Tibial nerve (tissue), 4 donors: ENCODE results near the gene MAGT1. TPM values are rescaled to one million over a fixed set of nuclear protein-coding genes. Genes with fewer than 3 reads are reported as not detected.

Source experiments
- DNase-seq, 2 donors: peaks; one replicate each; pipeline ENCODE4 v3.0.0-alpha.2; 2019; ENCODE audit warnings: low spot score in 2 of 2
- H3K27ac ChIP-seq, 4 donors: fragments of 200-600 bp; sonication (generic) in 3 of 4; one replicate each; pipeline ENCODE4 v1.5.1; 2017 to 2019; ENCODE audit warnings: mild to moderate bottlenecking in 1 of 4
- H3K27me3 ChIP-seq, 2 donors: fragments of 200-600 bp; sonication (generic) in 1 of 2; one replicate each; pipeline versions ENCODE4 v1.5.1 to v1.6.0; 2017 to 2019
- H3K36me3 ChIP-seq, 3 donors: fragments of 200-600 bp; sonication (generic); one replicate each; pipeline ENCODE4 v1.5.1; 2018 to 2019
- H3K4me1 ChIP-seq, 4 donors: fragments of 200-600 bp; sonication (generic) in 3 of 4; one replicate each; pipeline ENCODE4 v1.5.1; 2017 to 2019
- H3K4me3 ChIP-seq, 4 donors: fragments of 200-600 bp; sonication (generic) in 3 of 4; one replicate each; pipeline ENCODE4 v1.5.1; 2017 to 2019; ENCODE audit warnings: mild to moderate bottlenecking in 1 of 4, moderate library complexity in 1 of 4
- H3K9me3 ChIP-seq, 4 donors: fragments of 200-600 bp; sonication (generic) in 3 of 4; one replicate each; pipeline ENCODE4 v1.5.1; 2017 to 2019
- CTCF ChIP-seq, 5 experiments: fragments of 200-600 bp in 3 of 5; fragments of 450-650 bp in 2 of 5; sonication (generic) in 3 of 5; IDR thresholded peaks; one replicate each; pipeline ENCODE4 v1.5.1; 2016 to 2019; ENCODE audit warnings: antibody characterized with exemption in 5 of 5, mild to moderate bottlenecking in 3 of 5, moderate library complexity in 2 of 5
- EP300 ChIP-seq, 2 donors: sonication (generic); formaldehyde crosslinking; IDR thresholded peaks; one replicate each; pipeline ENCODE4 v1.6.1; 2017; ENCODE audit warnings: antibody characterized with exemption in 2 of 2, mild to moderate bottlenecking in 1 of 2
- POLR2A ChIP-seq, 2 donors: fragments of 450-650 bp; IDR thresholded peaks; one replicate each; pipeline ENCODE4 v1.6.1; 2017; ENCODE audit warnings: antibody characterized with exemption in 2 of 2, mild to moderate bottlenecking in 2 of 2, moderate library complexity in 2 of 2
- WGBS, 2 donors: methylation state at CpG; one replicate each; pipeline ENCODE4 v1.1.5; 2018; 5-methylcytosine and 5-hydroxymethylcytosine counted together
- total RNA-seq, 4 donors: library from RNA; depleted of rRNA; stranded (reverse); fragments of >200 nt; gene quantifications; one replicate each; pipeline ENCODE4 v1.1.0, GENCODE V29; 2016

The MAGT1 gene
- total RNA-seq, 4 donors from 2014 or later, result 52.7 to 59.0 (median 56.2) TPM

DNA sequence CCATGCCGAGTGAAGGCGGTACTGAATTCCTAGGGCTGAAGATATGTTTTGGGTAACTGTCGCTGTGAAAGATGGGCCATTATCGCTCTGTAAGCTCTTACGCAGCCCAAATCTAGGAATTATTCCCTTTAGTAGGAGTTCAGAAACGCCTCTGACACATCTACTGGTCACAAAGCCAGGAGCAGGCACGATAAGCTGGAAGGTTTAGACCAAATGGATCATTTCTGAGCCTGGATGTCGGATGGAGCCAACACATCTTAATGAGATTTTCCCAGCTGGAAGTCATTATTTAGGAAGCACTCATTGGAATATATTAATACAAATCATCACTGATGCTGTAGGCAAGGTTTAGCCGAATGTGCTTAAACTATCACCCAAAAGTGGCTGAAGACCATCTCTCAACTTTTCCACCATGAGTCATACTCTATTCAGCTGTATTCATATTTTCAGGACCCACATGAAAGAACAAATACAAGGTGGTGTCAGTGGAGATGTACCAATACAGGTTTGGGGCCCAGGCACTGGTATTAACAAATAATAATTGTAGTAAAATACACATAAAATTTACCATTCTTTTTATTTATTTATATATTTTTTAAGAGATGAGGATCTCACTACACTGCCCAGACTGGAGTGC, 75.0 kb downstream of the MAGT1 start:
- no peak for TF ChIP-seq CTCF (IDR thresholded peaks at IDR 0.05)
- TF ChIP-seq EP300 (IDR thresholded peaks at IDR 0.05), result no peak
- no peak for TF ChIP-seq POLR2A (IDR thresholded peaks at IDR 0.05)
- WGBS, 2 donors, result 61 to 62% methylated on average over 9 of the region's 9 CpGs
- Histone ChIP-seq H3K27ac (no peak overlapping the region), H3K9me3 (no peaks in the 10 kb centered on the region), H3K4me1 (no peaks in the 10 kb centered on the region), H3K4me3 (no peak overlapping the region), H3K27me3 (no peaks in the 10 kb centered on the region), H3K36me3 (peaks cover 0 to 12% (median 0%) of the 10 kb centered on the region in 3 donors)
- no peak for DNase-seq

- H3K36me3 ChIP-seq, result no peaks in the 10 kb centered on the region
- H3K9me3 ChIP-seq, result peaks cover 0 to 6% (median 0%) of the 10 kb centered on the region in 4 donors
- H3K4me1 ChIP-seq, result no peaks in the 10 kb centered on the region
- no peak for DNase-seq
- no peaks in the 10 kb centered on the region for H3K27me3 ChIP-seq
- no peak overlapping the region for H3K4me3 ChIP-seq
- no peak overlapping the region for H3K27ac ChIP-seq
- TF ChIP-seq EP300 (IDR thresholded peaks at IDR 0.05) (no peak), POLR2A (IDR thresholded peaks at IDR 0.05) (no peak), CTCF (IDR thresholded peaks at IDR 0.05) (no peak)
- WGBS, 2 donors, result 82 to 83% methylated on average over 1 of the region's 1 CpG
These were observed 81.0 kb downstream of the MAGT1 start for GRCh38 chrX:77814210-77814609.

GRCh38 chrX:77802201-77802600, 93.0 kb downstream of the MAGT1 start:
- DNase-seq, result no peak
- Histone ChIP-seq H3K27me3 (no peaks in the 10 kb centered on the region), H3K4me1 (no peaks in the 10 kb centered on the region), H3K27ac (no peak overlapping the region), H3K9me3 (peaks cover 0 to 3% (median 0%) of the 10 kb centered on the region in 4 donors), H3K4me3 (no peak overlapping the region), H3K36me3 (no peaks in the 10 kb centered on the region)
- TF ChIP-seq POLR2A (IDR thresholded peaks at IDR 0.05) (no peak), CTCF (IDR thresholded peaks at IDR 0.05) (no peak), EP300 (IDR thresholded peaks at IDR 0.05) (no peak)
- 61 to 100% methylated on average over 1 of the region's 1 CpG for WGBS, 2 donors

- Histone ChIP-seq H3K27me3 (no peaks in the 10 kb centered on the region), H3K4me1 (no peaks in the 10 kb centered on the region), H3K9me3 (no peaks in the 10 kb centered on the region), H3K36me3 (no peaks in the 10 kb centered on the region), H3K27ac (no peak overlapping the region), H3K4me3 (no peak overlapping the region)
- no peak for TF ChIP-seq EP300 (IDR thresholded peaks at IDR 0.05)
- TF ChIP-seq CTCF (IDR thresholded peaks at IDR 0.05), result no peak
- TF ChIP-seq POLR2A (IDR thresholded peaks at IDR 0.05), result no peak
- 95 to 100% methylated on average over 1 of the region's 1 CpG for WGBS, 2 donors
- no peak for DNase-seq
These were observed 100.1 kb downstream of the MAGT1 start for GRCh38 chrX:77795124-77795523.

GRCh38 chrX:77793946-77794345, 101.3 kb downstream of the MAGT1 start:
- no peak for DNase-seq
- Histone ChIP-seq H3K4me3 (no peak overlapping the region), H3K4me1 (no peaks in the 10 kb centered on the region), H3K36me3 (no peaks in the 10 kb centered on the region), H3K9me3 (no peaks in the 10 kb centered on the region), H3K27ac (no peak overlapping the region), H3K27me3 (no peaks in the 10 kb centered on the region)
- no peak for TF ChIP-seq EP300 (IDR thresholded peaks at IDR 0.05)
- no peak for TF ChIP-seq CTCF (IDR thresholded peaks at IDR 0.05)
- no peak for TF ChIP-seq POLR2A (IDR thresholded peaks at IDR 0.05)
- 86 to 92% methylated on average over 4 to 6 of the region's 6 CpGs for WGBS, 2 donors
